NCI-H2227 (cell line): ENCODE measurements around the gene C9orf85.
"Not testable (repeated sequence)": the region's sequence is repeated elsewhere in the genome, so short reads cannot be mapped to it uniquely, and the experiment has no call there.

ENCODE experiments used
- DNase-seq: peaks from one replicate; lab custom pipeline; 2025; ENCODE audit not compliant: unreplicated experiment; lab: John Stamatoyannopoulos, UW

C9orf85 gene

DNA sequence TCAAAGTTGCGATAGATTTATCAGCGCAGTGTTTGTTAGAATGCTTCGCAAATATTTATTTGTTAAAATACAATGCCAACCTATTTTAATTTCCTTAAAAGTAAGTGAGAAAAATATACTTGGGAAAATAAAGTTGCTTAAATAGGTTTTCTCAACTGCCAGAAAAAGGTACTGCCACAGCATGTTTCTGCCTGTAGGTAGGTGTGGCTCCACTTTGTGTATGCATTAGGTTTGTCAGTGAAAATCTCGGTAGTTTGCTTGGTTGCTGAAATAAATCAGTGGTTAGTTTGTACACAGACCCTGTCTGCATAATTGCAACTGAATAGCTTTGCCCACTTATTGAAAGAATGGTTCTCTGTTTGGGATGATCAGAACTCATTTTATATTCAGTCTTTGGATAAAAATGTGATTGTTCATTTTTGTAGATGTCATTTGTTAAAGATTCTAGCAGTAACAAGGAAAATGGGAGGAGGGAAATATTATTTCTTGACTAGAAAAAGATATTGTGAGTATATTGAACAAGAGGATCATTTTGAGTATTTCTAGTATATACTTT lies 25.7 kb downstream of the C9orf85 start:
- DNase-seq: no peak

GRCh38 chr9:71937898-71938297 lies 26.5 kb downstream of the C9orf85 start:
- DNase-seq: no peak

GRCh38 chr9:71941060-71941568 lies 29.7 kb downstream of the C9orf85 start:
- DNase-seq: no peak

- DNase-seq: no peak
Measured at GRCh38 chr9:71941998-71942567, 30.6 kb downstream of the C9orf85 start.

DNA sequence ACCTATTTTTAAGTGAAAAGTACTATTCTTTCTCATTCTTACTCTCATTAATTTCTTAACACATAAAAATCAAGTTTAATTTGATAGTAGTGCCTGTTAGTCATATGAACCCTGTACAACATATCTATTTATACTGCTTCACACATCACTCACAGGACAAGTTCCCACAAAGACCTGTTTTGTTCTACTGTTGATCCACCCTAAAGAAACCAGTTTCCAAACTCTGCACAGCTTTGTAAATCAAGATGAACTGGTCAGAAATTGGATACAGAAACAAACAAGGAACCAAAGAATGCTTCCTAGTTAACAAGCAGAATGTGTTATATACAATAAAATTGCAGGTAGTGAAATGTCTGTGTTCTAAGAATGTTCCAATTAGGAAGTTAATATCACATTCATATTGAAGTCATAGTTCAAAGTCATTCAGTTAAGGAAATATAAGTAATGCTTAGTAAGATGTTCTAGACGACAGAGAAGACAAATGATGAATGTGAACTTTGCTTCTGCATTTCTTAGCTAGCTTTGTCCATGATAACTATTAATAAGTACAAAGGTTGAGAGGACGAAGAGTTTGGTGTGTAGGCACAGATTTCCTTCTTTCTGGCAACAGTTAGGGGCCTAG lies 33.4 kb downstream of the C9orf85 start:
- DNase-seq: no peak

DNA sequence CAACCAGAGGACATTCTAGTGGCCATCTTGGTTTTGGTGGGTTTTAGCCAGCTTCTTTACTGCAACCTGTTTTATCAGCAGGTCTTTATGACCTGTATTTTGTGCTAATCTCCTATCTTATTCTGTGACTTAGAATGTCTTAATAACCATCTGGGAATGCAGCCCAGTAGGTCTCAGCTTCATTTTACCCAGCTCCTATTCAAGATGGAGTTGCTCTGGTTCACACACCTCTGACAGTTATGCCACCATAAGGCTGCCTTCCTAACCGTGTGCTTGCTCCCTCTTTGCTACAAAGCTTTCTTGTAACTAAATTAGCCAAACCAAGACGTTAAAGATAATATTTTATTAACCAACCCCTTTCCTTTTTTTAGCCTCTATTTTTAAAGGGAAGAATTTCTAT lies 43.2 kb downstream of the C9orf85 start:
- DNase-seq: not testable (repeated sequence)

- no peak for DNase-seq
Measured at GRCh38 chr9:71955300-71955915, 44.0 kb downstream of the C9orf85 start.

- no peak for DNase-seq
Measured at GRCh38 chr9:71962328-71962727, 50.9 kb downstream of the C9orf85 start.

DNA sequence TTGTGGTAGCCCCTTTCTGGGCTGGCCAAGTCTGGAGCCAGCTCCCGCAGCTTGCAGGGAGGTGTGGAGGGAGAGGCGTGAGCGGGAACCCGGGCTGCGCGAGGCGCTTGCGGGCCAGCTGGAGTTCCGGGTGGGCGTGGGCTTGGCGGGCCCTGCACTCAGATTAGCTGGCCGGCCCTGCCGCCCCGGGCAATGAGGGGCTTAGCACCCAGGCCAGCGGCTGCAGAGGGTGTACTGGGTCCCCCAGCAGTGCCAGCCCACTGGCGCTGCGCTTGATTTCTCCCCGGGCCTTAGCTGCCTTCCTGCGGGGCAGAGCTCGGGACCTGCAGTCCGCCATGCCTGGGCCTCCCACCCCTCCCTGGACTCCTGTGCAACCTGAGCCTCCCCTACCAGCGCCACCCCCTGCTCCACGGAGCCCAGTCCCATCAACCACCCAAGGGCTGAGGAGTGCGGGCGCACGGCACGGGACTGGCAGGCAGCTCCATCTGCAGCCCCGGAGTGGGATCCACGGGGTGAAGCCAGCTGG lies 52.1 kb downstream of the C9orf85 start:
- DNase-seq: not testable (repeated sequence)

DNA sequence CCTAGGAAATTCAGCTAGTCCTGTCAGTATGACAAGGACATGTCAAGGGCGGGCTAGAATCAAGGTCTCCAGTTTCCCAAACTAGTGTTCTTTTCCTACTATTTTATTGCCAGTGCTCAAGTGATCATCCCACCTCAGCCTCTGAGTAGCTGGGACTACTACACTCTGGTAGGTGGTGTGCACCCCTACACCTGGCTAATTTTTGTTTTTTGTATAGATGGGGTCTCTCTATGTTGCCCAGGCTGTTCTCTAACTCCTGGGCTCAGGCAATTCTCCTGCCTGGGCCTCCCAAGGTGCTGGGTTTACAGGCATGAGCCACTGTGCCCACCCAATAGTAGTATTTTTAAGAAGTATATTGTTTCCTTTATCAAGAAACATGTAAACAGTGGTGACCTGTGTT lies 54.0 kb downstream of the C9orf85 start:
- no peak for DNase-seq

GRCh38 chr9:71966601-71967000 lies 55.2 kb downstream of the C9orf85 start:
- DNase-seq: no peak

DNA sequence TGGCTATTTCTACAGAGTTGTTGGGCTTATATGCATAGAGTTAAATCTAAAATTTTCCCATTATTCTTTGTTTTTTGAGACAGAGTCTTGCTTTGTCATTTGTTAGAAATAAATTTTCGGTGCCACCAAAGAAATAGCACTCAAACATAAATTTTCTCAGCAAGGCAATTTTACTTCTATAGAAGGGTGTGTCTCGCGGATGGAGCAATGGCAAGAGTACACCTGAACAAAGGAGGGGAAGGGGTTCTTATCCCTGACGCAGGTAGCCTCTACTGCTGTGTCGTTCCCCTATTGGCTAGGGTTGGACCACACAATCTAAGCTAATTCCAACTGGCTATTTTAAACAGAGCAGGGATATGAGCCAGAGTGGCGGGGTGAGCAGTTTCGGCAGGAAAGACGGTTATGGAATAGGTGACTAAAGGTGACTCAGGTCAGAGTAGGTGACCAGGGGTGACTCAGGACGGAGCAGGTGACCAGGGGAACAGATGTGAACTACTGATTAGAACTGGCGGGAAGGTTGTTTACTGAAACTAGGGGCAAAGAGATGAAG lies 57.2 kb downstream of the C9orf85 start:
- no peak for DNase-seq

DNA sequence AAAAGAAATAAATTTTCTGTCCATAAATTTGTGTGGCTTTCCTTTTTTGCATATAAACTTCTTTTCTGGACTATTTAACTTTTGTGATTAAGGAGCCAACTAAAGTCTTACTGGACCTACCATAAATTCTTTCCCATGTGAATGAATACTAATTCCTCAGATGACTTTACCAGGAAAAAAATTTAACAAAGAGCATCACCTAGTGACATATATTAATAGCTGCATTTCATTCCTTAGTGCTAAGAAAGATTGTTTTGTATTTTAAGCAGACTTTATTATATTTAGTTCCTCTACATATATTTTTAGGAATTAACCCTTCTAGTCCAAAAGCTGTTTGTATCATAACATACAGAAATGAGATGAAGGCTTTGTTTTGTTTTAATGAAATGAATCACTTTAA lies 64.4 kb downstream of the C9orf85 start:
- no peak for DNase-seq

- no peak for DNase-seq
Measured at GRCh38 chr9:71977003-71977402, 65.6 kb downstream of the C9orf85 start.

DNA sequence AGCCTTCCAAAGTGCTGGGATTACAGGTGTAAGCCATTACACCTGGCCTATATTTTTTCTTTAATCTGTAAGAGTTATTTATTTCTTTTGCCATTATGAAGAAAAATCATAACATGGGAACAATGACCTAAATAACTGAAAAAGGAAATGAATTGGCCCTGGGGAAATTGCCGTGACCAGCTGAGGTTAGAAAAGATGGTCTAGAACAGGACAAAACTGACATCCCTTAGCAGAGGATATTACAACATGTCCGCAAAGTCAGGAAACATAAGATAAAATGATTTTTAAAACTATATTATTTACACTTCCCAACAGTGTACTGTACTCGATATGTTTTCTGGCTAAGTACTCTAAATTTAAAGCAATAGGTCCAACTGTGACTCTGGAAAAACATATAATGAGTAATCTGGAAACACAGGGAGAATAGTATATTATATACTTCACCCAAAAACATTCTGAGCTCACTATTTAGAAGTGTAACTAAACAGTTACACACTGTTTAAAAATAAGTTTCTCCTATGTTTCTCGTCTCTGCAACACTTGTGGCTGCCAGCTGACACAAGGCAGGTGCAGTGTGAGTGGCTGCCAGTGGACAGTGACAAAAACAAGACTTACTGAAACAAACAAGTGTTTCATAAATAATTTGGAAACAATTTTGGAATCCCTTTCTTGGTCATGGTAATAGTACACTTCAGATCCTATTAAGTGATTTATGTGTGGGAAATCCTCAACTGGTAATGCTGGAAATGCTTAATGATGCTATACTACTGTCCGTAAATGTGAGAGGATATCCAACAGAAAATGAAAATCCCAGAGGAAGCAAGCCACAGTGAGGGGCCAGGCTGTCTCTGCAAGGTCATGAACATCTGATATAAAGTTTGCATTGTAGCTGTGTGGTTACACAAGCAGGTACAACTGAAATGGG lies 69.1 kb downstream of the C9orf85 start:
- DNase-seq: no peak

DNA sequence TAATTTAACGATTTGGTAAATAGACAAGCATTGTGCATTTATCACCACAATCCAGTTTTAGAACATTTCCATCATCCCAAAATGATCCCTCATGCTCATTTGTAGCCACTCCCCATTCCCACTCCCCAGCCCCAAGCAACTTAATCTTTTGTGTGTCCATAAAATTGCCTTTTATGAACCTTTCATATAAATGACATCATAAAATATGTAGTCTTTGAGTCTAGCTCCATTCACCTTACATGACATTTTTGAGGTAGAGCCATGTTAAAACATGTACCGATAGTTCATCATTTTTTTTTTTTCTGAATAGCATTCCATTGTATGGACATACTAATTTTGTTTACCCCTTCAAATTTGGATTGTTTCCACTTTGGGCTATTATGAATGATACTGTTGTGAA lies 70.5 kb downstream of the C9orf85 start:
- no peak for DNase-seq

GRCh38 chr9:71984403-71984802 lies 73.0 kb downstream of the C9orf85 start:
- no peak for DNase-seq

DNA sequence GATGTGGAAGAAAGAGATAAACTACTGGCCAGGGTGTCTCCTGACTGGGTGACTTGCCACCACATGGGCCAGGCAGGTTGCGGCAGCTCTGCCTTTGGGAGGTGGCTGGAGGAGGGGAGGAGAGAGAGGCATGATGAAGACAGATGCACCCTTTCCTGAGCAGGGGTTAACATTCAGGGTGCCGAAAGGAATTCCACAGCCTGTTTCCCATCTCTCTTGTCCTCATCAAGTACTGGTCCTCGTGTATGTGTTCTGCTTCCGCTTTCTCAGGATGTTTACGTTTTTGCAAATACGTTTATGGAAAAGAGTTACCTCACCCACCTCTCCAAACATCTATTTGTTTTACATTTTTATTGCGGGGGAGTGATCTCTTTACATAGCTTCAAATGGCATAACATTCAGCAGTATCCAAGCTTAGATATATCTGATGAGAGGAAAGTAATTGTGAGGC lies 73.4 kb downstream of the C9orf85 start:
- DNase-seq: no peak

GRCh38 chr9:71985297-71985911 lies 74.0 kb downstream of the C9orf85 start:
- DNase-seq: no peak

GRCh38 chr9:71986900-71987299 lies 75.5 kb downstream of the C9orf85 start:
- no peak for DNase-seq
